HEK293 (cell line): ENCODE data around the gene LGALSL.
A peak's percentile ranks its signal among the peaks of the same experiment; 100 is the strongest.

ENCODE experiments used
- CTCF ChIA-PET: fragments of 350-600 bp; formaldehyde crosslinking; extraction: SDS; loops from one replicate; lab custom pipeline; 2021; ENCODE audit warnings: antibody characterized with exemption; lab: Yijun Ruan, JAX
- POLR2A ChIA-PET: fragments of 300-600 bp; formaldehyde crosslinking; extraction: SDS; loops from one replicate; lab custom pipeline; 2020; ENCODE audit warnings: antibody characterized with exemption, inconsistent platforms; lab: Yijun Ruan, JAX
- H3K27ac ChIP-seq: fragments of 200-500 bp; sonication (Bioruptor generic); 2 replicates; pipeline ENCODE4 v1.5.1; 2014; ENCODE audit warnings: low read depth, low read length, control low read depth, inconsistent platforms; ENCODE audit errors: extremely low read depth
- H3K36me3 ChIP-seq, 2 experiments: fragments of 200-500 bp in 1 of 2; sonication (Bioruptor generic) in 1 of 2; 1 replicate in 1 of 2; 2 replicates in 1 of 2; pipeline ENCODE4 v1.5.1; 2014 to 2017; ENCODE audit warnings: inconsistent platforms in 2 of 2, low read length in 2 of 2; ENCODE audit not compliant: control insufficient read depth in 2 of 2, insufficient read depth in 1 of 2
- H3K4me1 ChIP-seq: fragments of 200-500 bp; sonication (Bioruptor generic); 2 replicates; pipeline ENCODE4 v1.5.1; 2014; ENCODE audit warnings: mild to moderate bottlenecking, low read length, inconsistent platforms; ENCODE audit not compliant: control insufficient read depth, insufficient read depth
- H3K4me3 ChIP-seq: 2 replicates; pipeline ENCODE4 v1.5.1; 2011; ENCODE audit warnings: low read depth, mild to moderate bottlenecking, control low read depth, low read length, moderate library complexity
- H3K9me3 ChIP-seq: fragments of 200-500 bp; sonication (Bioruptor generic); 2 replicates; pipeline ENCODE4 v1.5.1; 2014; ENCODE audit warnings: low read depth, low read length, inconsistent platforms; ENCODE audit not compliant: control insufficient read depth, insufficient read depth
- GLI2 ChIP-seq: fragments of 450-650 bp; formaldehyde crosslinking; IDR thresholded peaks from 2 replicates; pipeline ENCODE4; 2017; ENCODE audit warnings: missing biosample characterization, missing genetic modification characterization, low read depth, borderline replicate concordance
- GLIS2 ChIP-seq: fragments of 450-650 bp; formaldehyde crosslinking; IDR thresholded peaks from 2 replicates; pipeline ENCODE4 v1.5.1; 2016; ENCODE audit warnings: missing biosample characterization, missing genetic modification characterization
- KLF1 ChIP-seq: fragments of 450-650 bp; formaldehyde crosslinking; IDR thresholded peaks from 2 replicates; pipeline ENCODE4 v1.5.1; 2016; ENCODE audit warnings: missing biosample characterization, missing genetic modification characterization
- KLF10 ChIP-seq: fragments of 450-650 bp; IDR thresholded peaks from 2 replicates; pipeline ENCODE4 v1.5.1; 2018; ENCODE audit warnings: missing biosample characterization, mild to moderate bottlenecking, missing genetic modification characterization
- KLF9 ChIP-seq: fragments of 450-650 bp; formaldehyde crosslinking; IDR thresholded peaks from 2 replicates; pipeline ENCODE4 v1.5.1; 2016; ENCODE audit warnings: missing biosample characterization, missing genetic modification characterization, low read depth
- SP2 ChIP-seq: fragments of 450-650 bp; formaldehyde crosslinking; IDR thresholded peaks from 2 replicates; pipeline ENCODE4 v1.5.1; 2016; ENCODE audit warnings: missing biosample characterization, missing genetic modification characterization
- SP3 ChIP-seq: fragments of 450-650 bp; formaldehyde crosslinking; IDR thresholded peaks from 2 replicates; pipeline ENCODE4 v1.5.1; 2016; ENCODE audit warnings: missing biosample characterization, missing genetic modification characterization
- ZBTB20 ChIP-seq: fragments of 450-650 bp; formaldehyde crosslinking; IDR thresholded peaks from 2 replicates; pipeline ENCODE4 v1.5.1; 2016; ENCODE audit warnings: missing biosample characterization, missing genetic modification characterization
- ZBTB26 ChIP-seq: fragments of 450-650 bp; formaldehyde crosslinking; optimal IDR thresholded peaks from 2 replicates; pipeline ENCODE3; 2016; ENCODE audit warnings: missing biosample characterization, mild to moderate bottlenecking, missing genetic modification characterization
- ZFHX2 ChIP-seq: fragments of 450-650 bp; formaldehyde crosslinking; conservative IDR thresholded peaks from 2 replicates; pipeline ENCODE4 v1.5.1; 2016; ENCODE audit warnings: missing biosample characterization, missing genetic modification characterization
- ZNF114 ChIP-seq: fragments of 450-650 bp; formaldehyde crosslinking; IDR thresholded peaks from 2 replicates; pipeline ENCODE4 v1.5.0; 2017; ENCODE audit warnings: missing biosample characterization, missing genetic modification characterization
- ZNF292 ChIP-seq: fragments of 450-650 bp; formaldehyde crosslinking; IDR thresholded peaks from 2 replicates; pipeline ENCODE4 v1.5.1; 2016; ENCODE audit warnings: low read depth, missing biosample characterization, missing genetic modification characterization, borderline replicate concordance
- ZNF335 ChIP-seq: fragments of 450-650 bp; formaldehyde crosslinking; conservative IDR thresholded peaks from 2 replicates; pipeline ENCODE4 v1.5.1; 2016; ENCODE audit warnings: missing biosample characterization, missing genetic modification characterization
- ZNF341 ChIP-seq: fragments of 450-650 bp; formaldehyde crosslinking; IDR thresholded peaks from 2 replicates; pipeline ENCODE4; 2016; ENCODE audit warnings: low read depth, missing biosample characterization, missing genetic modification characterization
- ZNF416 ChIP-seq: fragments of 450-650 bp; formaldehyde crosslinking; IDR thresholded peaks from 2 replicates; pipeline ENCODE4 v1.5.1; 2016; ENCODE audit warnings: missing biosample characterization, missing genetic modification characterization
- ZNF423 ChIP-seq: fragments of 450-650 bp; formaldehyde crosslinking; IDR thresholded peaks from 2 replicates; pipeline ENCODE4 v1.5.1; 2016; ENCODE audit warnings: missing biosample characterization, missing genetic modification characterization
- ZNF843 ChIP-seq: fragments of 450-650 bp; formaldehyde crosslinking; IDR thresholded peaks from 2 replicates; pipeline ENCODE4 v1.5.1; 2016; ENCODE audit warnings: missing biosample characterization, missing genetic modification characterization
- TF ChIP-seq, protein P1 (sequence below): fragments of 450-650 bp; formaldehyde crosslinking; IDR thresholded peaks from 2 replicates; pipeline ENCODE4 v1.5.1; 2016; ENCODE audit warnings: missing biosample characterization, missing genetic modification characterization
- TF ChIP-seq, protein P2 (sequence below): fragments of 450-650 bp; formaldehyde crosslinking; IDR thresholded peaks from 2 replicates; pipeline ENCODE4 v1.5.1; 2016; ENCODE audit warnings: missing biosample characterization, missing genetic modification characterization
- TF ChIP-seq, protein P3 (sequence below): fragments of 450-650 bp; formaldehyde crosslinking; IDR thresholded peaks from 2 replicates; pipeline ENCODE4 v1.5.1; 2016; ENCODE audit warnings: missing biosample characterization, missing genetic modification characterization

Gene LGALSL

DNA sequence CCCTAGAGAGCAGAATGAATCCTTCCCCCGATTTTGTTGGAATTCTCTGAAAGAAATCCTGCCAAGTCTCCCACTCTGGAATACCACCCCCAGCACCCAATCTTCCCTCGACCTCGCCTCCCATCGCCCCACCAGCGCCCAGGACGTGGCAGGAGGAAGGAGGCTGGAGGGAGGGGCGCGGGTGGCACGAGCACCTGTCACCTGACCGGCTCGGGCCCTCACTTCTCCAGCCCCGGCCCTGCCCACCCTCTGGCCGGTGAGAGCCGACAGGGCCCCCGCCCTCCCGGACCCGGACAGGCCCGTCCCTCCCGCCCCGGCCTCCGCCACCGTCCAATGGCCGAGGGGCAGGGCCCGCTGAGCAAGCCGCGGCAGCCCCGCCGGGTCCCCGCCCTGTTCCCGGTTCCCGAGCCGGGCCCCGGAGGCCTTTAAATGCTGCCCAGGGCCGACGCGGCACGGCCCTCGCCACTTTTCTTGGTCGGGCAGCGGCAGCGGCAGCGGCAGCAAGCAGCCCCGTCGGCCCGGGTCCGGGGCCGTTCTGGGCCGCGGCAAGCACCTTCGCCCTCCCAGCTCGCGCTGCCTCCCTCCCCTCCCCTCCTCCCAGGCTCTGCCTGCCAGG, at the start of gene LGALSL:
TSS of gene LGALSL (plus strand) at position 393 of the 616 bp plus-strand sequence. CDS start 384 bp downstream, outside the sequence.
- Histone ChIP-seq H3K9me3 (no peaks in the 10 kb centered on the region), H3K4me1 (peaks cover 10% of the 10 kb centered on the region; the same call in 1 of the 2 replicates), H3K36me3 (peaks cover 24 to 30% of the 10 kb centered on the region in 2 experiments), H3K27ac (peak within 1 kb of the TSS; percentile 84), H3K4me3 (peak within 1 kb of the TSS; percentile 77)
- ChIA-PET CTCF (no interaction called here), POLR2A (interaction anchor here (0.6 to 1.6 kb wide), 6 partner anchors 9 to 774 kb away, joined by 3 to 4 read pairs (median 4); partner anchors contain the start of genes ACTR2 and AFTPH)
- TF ChIP-seq ZNF335 (tag by site-specific recombination) (peak; percentile 29; the same call in 1 of the 2 replicates), ZNF292 (tag by site-specific recombination) (no peak), ZNF843 (tag by site-specific recombination) (no peak), SP2 (peak; percentile 58), KLF1 (tag by site-specific recombination) (peak; percentile 29; the same call in 1 of the 2 replicates), GLIS2 (tag by site-specific recombination) (0 out of 2 replicates have a peak, but pooled peaks have one; percentile 29), KLF9 (peak; percentile 33; the same call in 1 of the 2 replicates), ZBTB20 (tag by site-specific recombination) (peak; percentile 48), ZFHX2 (peak; percentile 33; the same call in 1 of the 2 replicates), ZNF423 (tag by site-specific recombination) (no peak), ZNF416 (tag by site-specific recombination) (no peak), SP3 (tag by site-specific recombination) (peak; percentile 45), ZNF114 (tag by site-specific recombination) (no peak), GLI2 (tag by site-specific recombination) (no peak), ZNF341 (tag by site-specific recombination) (peak; percentile 16; the same call in 1 of the 2 replicates), ZBTB26 (tag by site-specific recombination) (peak; percentile 13), KLF10 (tag by site-specific recombination) (0 out of 2 replicates have a peak, but pooled peaks have one; percentile 2)
- TF ChIP-seq, protein P1, sequence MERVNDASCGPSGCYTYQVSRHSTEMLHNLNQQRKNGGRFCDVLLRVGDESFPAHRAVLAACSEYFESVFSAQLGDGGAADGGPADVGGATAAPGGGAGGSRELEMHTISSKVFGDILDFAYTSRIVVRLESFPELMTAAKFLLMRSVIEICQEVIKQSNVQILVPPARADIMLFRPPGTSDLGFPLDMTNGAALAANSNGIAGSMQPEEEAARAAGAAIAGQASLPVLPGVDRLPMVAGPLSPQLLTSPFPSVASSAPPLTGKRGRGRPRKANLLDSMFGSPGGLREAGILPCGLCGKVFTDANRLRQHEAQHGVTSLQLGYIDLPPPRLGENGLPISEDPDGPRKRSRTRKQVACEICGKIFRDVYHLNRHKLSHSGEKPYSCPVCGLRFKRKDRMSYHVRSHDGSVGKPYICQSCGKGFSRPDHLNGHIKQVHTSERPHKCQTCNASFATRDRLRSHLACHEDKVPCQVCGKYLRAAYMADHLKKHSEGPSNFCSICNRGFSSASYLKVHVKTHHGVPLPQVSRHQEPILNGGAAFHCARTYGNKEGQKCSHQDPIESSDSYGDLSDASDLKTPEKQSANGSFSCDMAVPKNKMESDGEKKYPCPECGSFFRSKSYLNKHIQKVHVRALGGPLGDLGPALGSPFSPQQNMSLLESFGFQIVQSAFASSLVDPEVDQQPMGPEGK (tag by site-specific recombination): peak; percentile 60
- TF ChIP-seq, protein P2, sequence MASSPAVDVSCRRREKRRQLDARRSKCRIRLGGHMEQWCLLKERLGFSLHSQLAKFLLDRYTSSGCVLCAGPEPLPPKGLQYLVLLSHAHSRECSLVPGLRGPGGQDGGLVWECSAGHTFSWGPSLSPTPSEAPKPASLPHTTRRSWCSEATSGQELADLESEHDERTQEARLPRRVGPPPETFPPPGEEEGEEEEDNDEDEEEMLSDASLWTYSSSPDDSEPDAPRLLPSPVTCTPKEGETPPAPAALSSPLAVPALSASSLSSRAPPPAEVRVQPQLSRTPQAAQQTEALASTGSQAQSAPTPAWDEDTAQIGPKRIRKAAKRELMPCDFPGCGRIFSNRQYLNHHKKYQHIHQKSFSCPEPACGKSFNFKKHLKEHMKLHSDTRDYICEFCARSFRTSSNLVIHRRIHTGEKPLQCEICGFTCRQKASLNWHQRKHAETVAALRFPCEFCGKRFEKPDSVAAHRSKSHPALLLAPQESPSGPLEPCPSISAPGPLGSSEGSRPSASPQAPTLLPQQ (tag by site-specific recombination): 0 out of 2 replicates have a peak, but pooled peaks have one; percentile 19
- TF ChIP-seq, protein P3, sequence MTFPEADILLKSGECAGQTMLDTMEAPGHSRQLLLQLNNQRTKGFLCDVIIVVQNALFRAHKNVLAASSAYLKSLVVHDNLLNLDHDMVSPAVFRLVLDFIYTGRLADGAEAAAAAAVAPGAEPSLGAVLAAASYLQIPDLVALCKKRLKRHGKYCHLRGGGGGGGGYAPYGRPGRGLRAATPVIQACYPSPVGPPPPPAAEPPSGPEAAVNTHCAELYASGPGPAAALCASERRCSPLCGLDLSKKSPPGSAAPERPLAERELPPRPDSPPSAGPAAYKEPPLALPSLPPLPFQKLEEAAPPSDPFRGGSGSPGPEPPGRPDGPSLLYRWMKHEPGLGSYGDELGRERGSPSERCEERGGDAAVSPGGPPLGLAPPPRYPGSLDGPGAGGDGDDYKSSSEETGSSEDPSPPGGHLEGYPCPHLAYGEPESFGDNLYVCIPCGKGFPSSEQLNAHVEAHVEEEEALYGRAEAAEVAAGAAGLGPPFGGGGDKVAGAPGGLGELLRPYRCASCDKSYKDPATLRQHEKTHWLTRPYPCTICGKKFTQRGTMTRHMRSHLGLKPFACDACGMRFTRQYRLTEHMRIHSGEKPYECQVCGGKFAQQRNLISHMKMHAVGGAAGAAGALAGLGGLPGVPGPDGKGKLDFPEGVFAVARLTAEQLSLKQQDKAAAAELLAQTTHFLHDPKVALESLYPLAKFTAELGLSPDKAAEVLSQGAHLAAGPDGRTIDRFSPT (tag by site-specific recombination): peak; percentile 54; the same call in 1 of the 2 replicates
- TF ChIP-seq, all 188 proteins: peak for 14
